MM.1S (cell line): Measurements from ENCODE around the gene API5.

Source experiments
- DNase-seq: peaks from one replicate; pipeline ENCODE4 v3.0.0-alpha.2; 2015
- H2AFZ ChIP-seq: fragments of 300-600 bp; sonication (generic); 2 replicates; pipeline ENCODE4 v1.6.0; 2016; ENCODE audit warnings: antibody characterized with exemption, low read length
- H3F3A ChIP-seq: fragments of 300-600 bp; sonication (generic); 2 replicates; pipeline ENCODE4 v1.6.1; 2016; ENCODE audit warnings: mild to moderate bottlenecking, antibody characterized with exemption, low read length, moderate library complexity, mixed read lengths; ENCODE audit not compliant: insufficient read depth
- H3K27ac ChIP-seq: fragments of 300-600 bp; sonication (generic); 2 replicates; pipeline ENCODE4 v1.5.1; 2016; ENCODE audit warnings: mild to moderate bottlenecking, low read length
- H3K27me3 ChIP-seq: fragments of 300-600 bp; sonication (generic); replicated peaks from 2 replicates; pipeline ENCODE4 v1.6.0; 2016; ENCODE audit warnings: low read length; ENCODE audit not compliant: insufficient read depth
- H3K36me3 ChIP-seq: fragments of 300-600 bp; sonication (generic); replicated peaks from 2 replicates; pipeline ENCODE4 v1.6.1; 2016; ENCODE audit warnings: mild to moderate bottlenecking, low read length, mixed read lengths; ENCODE audit not compliant: insufficient read depth
- H3K4me1 ChIP-seq: fragments of 300-600 bp; sonication (generic); 2 replicates; pipeline ENCODE4 v1.6.1; 2016; ENCODE audit warnings: low read length, mixed read lengths
- H3K4me2 ChIP-seq: fragments of 300-600 bp; sonication (generic); 2 replicates; pipeline ENCODE4 v1.6.0; 2016; ENCODE audit warnings: low read depth, low read length
- H3K4me3 ChIP-seq: fragments of 300-600 bp; sonication (generic); 2 replicates; pipeline ENCODE4 v1.5.1; 2016; ENCODE audit warnings: low read length, mixed read lengths
- H3K79me2 ChIP-seq: fragments of 300-600 bp; sonication (generic); 2 replicates; pipeline ENCODE4 v1.6.1; 2016; ENCODE audit warnings: mixed run types, low read length, mixed read lengths
- H3K9ac ChIP-seq: fragments of 300-600 bp; sonication (generic); 2 replicates; pipeline ENCODE4 v1.6.1; 2016; ENCODE audit warnings: low read length, mixed read lengths
- H3K9me2 ChIP-seq: fragments of 300-600 bp; sonication (generic); replicated peaks from 2 replicates; pipeline ENCODE4 v1.6.1; 2016; ENCODE audit warnings: mild to moderate bottlenecking, low read length, mixed read lengths; ENCODE audit not compliant: insufficient read depth
- H3K9me3 ChIP-seq: fragments of 300-600 bp; sonication (generic); replicated peaks from 2 replicates; pipeline ENCODE4 v1.6.1; 2016; ENCODE audit warnings: mild to moderate bottlenecking, low read length, mixed read lengths; ENCODE audit not compliant: insufficient read depth
- H4K20me1 ChIP-seq: fragments of 300-600 bp; sonication (generic); 2 replicates; pipeline ENCODE4 v1.6.1; 2016; ENCODE audit warnings: mild to moderate bottlenecking, low read length, moderate library complexity, mixed read lengths; ENCODE audit not compliant: insufficient read depth
- EZH2 ChIP-seq: fragments of 300-600 bp; sonication (generic); optimal IDR thresholded peaks from 2 replicates; pipeline ENCODE3; 2017; ENCODE audit warnings: low read depth, mild to moderate bottlenecking, antibody characterized with exemption, low read length, mixed read lengths
- EZH2phosphoT487 ChIP-seq: fragments of 300-600 bp; sonication (generic); IDR thresholded peaks from 2 replicates; pipeline ENCODE4 v1.6.1; 2018; ENCODE audit warnings: antibody characterized with exemption, low read length
- TF ChIP-seq, protein P1 (sequence below): fragments of 300-600 bp; sonication (generic); IDR thresholded peaks from 2 replicates; pipeline ENCODE4 v1.5.1; 2016; ENCODE audit warnings: antibody characterized with exemption, low read length, mixed read lengths

API5 gene

DNA sequence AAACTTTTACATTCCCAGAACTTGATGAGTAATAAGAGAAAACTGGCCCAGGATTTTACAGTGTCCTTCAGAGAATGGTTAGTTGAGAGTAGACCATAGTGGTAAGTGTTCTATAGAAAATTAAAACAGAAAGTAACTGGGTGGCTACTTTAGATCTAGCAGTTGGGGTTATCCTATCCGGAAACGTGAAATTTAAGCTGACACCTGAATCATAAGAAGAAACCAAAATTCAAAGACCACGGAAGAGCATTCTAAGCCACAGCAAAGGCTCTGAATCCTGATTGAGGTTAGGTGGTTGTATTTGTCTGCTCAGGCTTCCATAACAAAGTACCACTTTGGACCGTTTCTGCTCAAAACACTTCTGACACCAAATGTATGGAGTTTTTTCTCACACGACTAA is 80.9 kb downstream of the API5 start:
- Histone ChIP-seq H3K79me2 (no peaks in the 10 kb centered on the region), H3K4me3 (no peak overlapping the region), H4K20me1 (no peaks in the 10 kb centered on the region), H3K9ac (no peak overlapping the region), H2AFZ (no peak overlapping the region), H3F3A (no peaks in the 10 kb centered on the region), H3K4me1 (no peaks in the 10 kb centered on the region), H3K27ac (no peak overlapping the region), H3K27me3 (no peaks in the 10 kb centered on the region), H3K9me2 (no peaks in the 10 kb centered on the region), H3K36me3 (peaks cover 5% of the 10 kb centered on the region; the same call in 1 of the 2 replicates), H3K4me2 (no peak overlapping the region), H3K9me3 (no peaks in the 10 kb centered on the region)
- TF ChIP-seq EZH2 (no peak), EZH2phosphoT487 (no peak)
- TF ChIP-seq, protein P1, sequence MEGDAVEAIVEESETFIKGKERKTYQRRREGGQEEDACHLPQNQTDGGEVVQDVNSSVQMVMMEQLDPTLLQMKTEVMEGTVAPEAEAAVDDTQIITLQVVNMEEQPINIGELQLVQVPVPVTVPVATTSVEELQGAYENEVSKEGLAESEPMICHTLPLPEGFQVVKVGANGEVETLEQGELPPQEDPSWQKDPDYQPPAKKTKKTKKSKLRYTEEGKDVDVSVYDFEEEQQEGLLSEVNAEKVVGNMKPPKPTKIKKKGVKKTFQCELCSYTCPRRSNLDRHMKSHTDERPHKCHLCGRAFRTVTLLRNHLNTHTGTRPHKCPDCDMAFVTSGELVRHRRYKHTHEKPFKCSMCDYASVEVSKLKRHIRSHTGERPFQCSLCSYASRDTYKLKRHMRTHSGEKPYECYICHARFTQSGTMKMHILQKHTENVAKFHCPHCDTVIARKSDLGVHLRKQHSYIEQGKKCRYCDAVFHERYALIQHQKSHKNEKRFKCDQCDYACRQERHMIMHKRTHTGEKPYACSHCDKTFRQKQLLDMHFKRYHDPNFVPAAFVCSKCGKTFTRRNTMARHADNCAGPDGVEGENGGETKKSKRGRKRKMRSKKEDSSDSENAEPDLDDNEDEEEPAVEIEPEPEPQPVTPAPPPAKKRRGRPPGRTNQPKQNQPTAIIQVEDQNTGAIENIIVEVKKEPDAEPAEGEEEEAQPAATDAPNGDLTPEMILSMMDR = no peak
- DNase-seq = no peak

DNA sequence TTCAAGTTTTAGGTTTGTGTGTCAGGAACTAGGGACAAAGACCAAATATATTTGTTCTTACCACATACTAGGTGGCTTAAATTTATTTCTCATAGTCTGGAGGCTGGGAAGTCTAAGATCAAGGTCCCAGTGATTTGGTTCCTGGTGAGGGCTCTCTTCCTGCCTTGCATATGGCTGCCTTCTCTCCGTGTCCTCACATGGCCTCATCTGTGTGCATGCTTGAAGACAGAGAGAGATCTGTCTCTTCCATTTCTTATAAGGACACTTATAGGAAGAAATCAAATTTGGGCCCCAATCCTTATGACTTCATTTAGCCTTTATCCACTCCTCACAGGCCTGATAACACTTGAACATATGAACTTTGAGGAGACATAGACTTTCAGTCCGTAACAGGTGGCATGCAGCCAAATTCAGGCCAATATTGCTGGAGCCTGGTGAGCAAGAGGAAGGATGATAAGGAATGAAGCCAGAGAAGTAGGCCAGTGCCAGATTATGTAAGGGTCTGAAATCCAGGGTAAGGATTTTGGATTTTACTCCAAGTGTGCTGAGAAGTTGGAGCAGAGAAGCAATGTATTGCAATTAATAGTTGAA is 82.1 kb downstream of the API5 start:
- Histone ChIP-seq H3K4me2 (no peak overlapping the region), H3K4me1 (no peaks in the 10 kb centered on the region), H3K4me3 (no peak overlapping the region), H4K20me1 (no peaks in the 10 kb centered on the region), H3K36me3 (peaks cover 5% of the 10 kb centered on the region; the same call in 1 of the 2 replicates), H2AFZ (no peak overlapping the region), H3F3A (no peaks in the 10 kb centered on the region), H3K79me2 (no peaks in the 10 kb centered on the region), H3K27ac (no peak overlapping the region), H3K27me3 (no peaks in the 10 kb centered on the region), H3K9me3 (no peaks in the 10 kb centered on the region), H3K9ac (no peak overlapping the region), H3K9me2 (no peaks in the 10 kb centered on the region)
- no peak for DNase-seq
- TF ChIP-seq EZH2 (no peak), EZH2phosphoT487 (no peak)
- TF ChIP-seq, protein P1 = no peak
